WTC11 (cell line): ENCODE results near the gene RCAN1. TPM values are rescaled to one million over a fixed set of nuclear protein-coding genes. Genes with fewer than 3 reads are reported as not detected.
A peak's percentile ranks its signal among the peaks of the same experiment; 100 is the strongest.

Source experiments
- ATAC-seq: fragments of 200-7000 bp; cut with Tn5 transposase; 2 replicates; pipeline ENCODE4 v1.10.0; 2021; ENCODE audit warnings: mild to moderate bottlenecking, moderate library complexity
- CTCF ChIA-PET: fragments of 300-600 bp; sonication (Branson Sonifier 250); formaldehyde crosslinking; loops from one replicate; lab custom pipeline; 2021; ENCODE audit warnings: antibody characterized with exemption; lab: Charles Lee
- POLR2A ChIA-PET: fragments of 350-600 bp; sonication (Branson Sonifier 250); formaldehyde crosslinking; loops from one replicate; lab custom pipeline; 2021; ENCODE audit warnings: antibody characterized with exemption; lab: Charles Lee
- DNase-seq: peaks from one replicate; pipeline ENCODE4 v3.0.0; 2021; ENCODE audit warnings: low spot score
- H3K27ac Mint-ChIP-seq: 2 replicates; pipeline ENCODE4 v1.8.0; 2021; ENCODE audit warnings: mixed read lengths
- H3K27me3 Mint-ChIP-seq: 2 replicates; pipeline ENCODE4 v1.8.0; 2021; ENCODE audit warnings: low read depth, mild to moderate bottlenecking, moderate library complexity, mixed read lengths
- H3K36me3 Mint-ChIP-seq: 2 replicates; pipeline ENCODE4 v1.8.0; 2021; ENCODE audit warnings: mixed read lengths
- H3K4me1 Mint-ChIP-seq: 2 replicates; pipeline ENCODE4 v1.8.0; 2022; ENCODE audit warnings: mixed read lengths
- H3K4me3 Mint-ChIP-seq: 2 replicates; pipeline ENCODE4 v1.8.0; 2021; ENCODE audit warnings: mild to moderate bottlenecking, moderate library complexity, mixed read lengths
- H3K9me3 Mint-ChIP-seq: 2 replicates; pipeline ENCODE4 v1.8.0; 2021; ENCODE audit warnings: mixed read lengths
- ATF3 ChIP-seq: sonication (generic); formaldehyde crosslinking; conservative IDR thresholded peaks from 2 replicates; pipeline ENCODE4 v1.8.1; 2022; ENCODE audit warnings: mild to moderate bottlenecking, missing genetic modification reagents
- ERG ChIP-seq: fragments of 250-450 bp; sonication (Bioruptor Pico); IDR thresholded peaks from 2 replicates; pipeline ENCODE4 v1.8.0; 2021; ENCODE audit warnings: mild to moderate bottlenecking
- ESRRA ChIP-seq: sonication (generic); formaldehyde crosslinking; IDR thresholded peaks from 2 replicates; pipeline ENCODE4 v1.8.1; 2022; ENCODE audit warnings: mild to moderate bottlenecking, missing genetic modification reagents, borderline replicate concordance
- FOXK1 ChIP-seq: sonication (generic); formaldehyde crosslinking; IDR thresholded peaks from 2 replicates; pipeline ENCODE4 v1.8.0; 2022; ENCODE audit warnings: mild to moderate bottlenecking, moderate library complexity, missing genetic modification reagents
- FOXP1 ChIP-seq: sonication (generic); formaldehyde crosslinking; IDR thresholded peaks from 2 replicates; pipeline ENCODE4 v1.8.0; 2022; ENCODE audit warnings: missing genetic modification reagents, mild to moderate bottlenecking, moderate library complexity, borderline replicate concordance
- GTF2I ChIP-seq: fragments of 250-450 bp; sonication (Bioruptor Pico); conservative IDR thresholded peaks from 2 replicates; pipeline ENCODE4 v1.4.0; 2021; ENCODE audit warnings: mild to moderate bottlenecking
- HMGA2 ChIP-seq: fragments of 250-450 bp; sonication (Bioruptor Pico); IDR thresholded peaks from 2 replicates; pipeline ENCODE4 v1.4.0; 2021; ENCODE audit warnings: mild to moderate bottlenecking, moderate library complexity
- MXD4 ChIP-seq: fragments of 250-450 bp; sonication (Bioruptor Pico); IDR thresholded peaks from 2 replicates; pipeline ENCODE4 v1.8.0; 2021; ENCODE audit warnings: mild to moderate bottlenecking, moderate library complexity, borderline replicate concordance
- NFE2L1 ChIP-seq: sonication (generic); formaldehyde crosslinking; IDR thresholded peaks from 2 replicates; pipeline ENCODE4 v1.8.1; 2023; ENCODE audit warnings: missing genetic modification reagents
- NFYB ChIP-seq: sonication (generic); formaldehyde crosslinking; conservative IDR thresholded peaks from 2 replicates; pipeline ENCODE4 v1.8.0; 2022; ENCODE audit warnings: low read depth, missing genetic modification reagents
- PRDM15 ChIP-seq: sonication (generic); formaldehyde crosslinking; IDR thresholded peaks from 2 replicates; pipeline ENCODE4 v1.8.0; 2022; ENCODE audit warnings: missing genetic modification reagents
- PRRX2 ChIP-seq: fragments of 250-450 bp; sonication (Bioruptor Pico); IDR thresholded peaks from 2 replicates; pipeline ENCODE4 v1.8.0; 2021; ENCODE audit warnings: mild to moderate bottlenecking
- SMAD4 ChIP-seq: sonication (generic); formaldehyde crosslinking; IDR thresholded peaks from 2 replicates; pipeline ENCODE4 v1.8.0; 2022; ENCODE audit warnings: mild to moderate bottlenecking, missing genetic modification reagents
- TEAD1 ChIP-seq: sonication (generic); formaldehyde crosslinking; IDR thresholded peaks from 2 replicates; pipeline ENCODE4 v1.8.0; 2022; ENCODE audit warnings: mild to moderate bottlenecking, missing genetic modification reagents
- ZBTB43 ChIP-seq: sonication (generic); formaldehyde crosslinking; IDR thresholded peaks from 2 replicates; pipeline ENCODE4 v1.8.1; 2023; ENCODE audit warnings: mild to moderate bottlenecking, missing genetic modification reagents
- ZMAT4 ChIP-seq: fragments of 250-450 bp; sonication (Bioruptor Pico); IDR thresholded peaks from 2 replicates; pipeline ENCODE4 v1.9.0; 2021; ENCODE audit warnings: mild to moderate bottlenecking
- ZNF219 ChIP-seq: sonication (generic); formaldehyde crosslinking; IDR thresholded peaks from 2 replicates; pipeline ENCODE4 v1.8.0; 2023; ENCODE audit warnings: missing genetic modification reagents, mild to moderate bottlenecking, borderline replicate concordance
- ZNF317 ChIP-seq: sonication (generic); formaldehyde crosslinking; IDR thresholded peaks from 2 replicates; pipeline ENCODE4 v1.8.1; 2023; ENCODE audit warnings: low read depth, mild to moderate bottlenecking, moderate library complexity, missing genetic modification reagents, borderline replicate concordance
- ZNF416 ChIP-seq: fragments of 250-450 bp; sonication (Bioruptor Pico); IDR thresholded peaks from 2 replicates; pipeline ENCODE4 v1.9.0; 2021; ENCODE audit warnings: mild to moderate bottlenecking, inconsistent platforms
- total RNA-seq: library from RNA; stranded (reverse); gene quantifications from 3 replicates; pipeline ENCODE4 v1.2.3, GENCODE V29; 2021
- TF ChIP-seq, protein P1 (sequence below): fragments of 250-450 bp; sonication (Bioruptor Pico); IDR thresholded peaks from 2 replicates; pipeline ENCODE4 v2.1.2; 2022; ENCODE audit warnings: mild to moderate bottlenecking, moderate library complexity
- TF ChIP-seq, protein P2 (sequence below): sonication (generic); formaldehyde crosslinking; IDR thresholded peaks from 2 replicates; pipeline ENCODE4 v1.8.0; 2022; ENCODE audit warnings: mild to moderate bottlenecking, missing genetic modification reagents
- TF ChIP-seq, protein P3 (sequence below): sonication (generic); formaldehyde crosslinking; IDR thresholded peaks from 2 replicates; pipeline ENCODE4 v1.8.1; 2022; ENCODE audit warnings: low read depth, missing genetic modification reagents, borderline replicate concordance
- TF ChIP-seq, protein P4 (sequence below): sonication (generic); formaldehyde crosslinking; IDR thresholded peaks from 2 replicates; pipeline ENCODE4 v1.8.1; 2022; ENCODE audit warnings: mild to moderate bottlenecking, missing genetic modification reagents, moderate library complexity, borderline replicate concordance

RCAN1 gene
- total RNA-seq, 1 experiment from 2014 or later = 5.9 TPM

GRCh38 chr21:34537838-34538237, 77.1 kb downstream of the RCAN1 start (continued):
- TF ChIP-seq ZBTB43 (CRISPR knock-in tag) = no peak
- TF ChIP-seq ZNF416 (CRISPR knock-in tag) = no peak
- TF ChIP-seq TEAD1 (CRISPR knock-in tag) = no peak
- no peak for TF ChIP-seq GTF2I (CRISPR knock-in tag)
- TF ChIP-seq, protein P1, sequence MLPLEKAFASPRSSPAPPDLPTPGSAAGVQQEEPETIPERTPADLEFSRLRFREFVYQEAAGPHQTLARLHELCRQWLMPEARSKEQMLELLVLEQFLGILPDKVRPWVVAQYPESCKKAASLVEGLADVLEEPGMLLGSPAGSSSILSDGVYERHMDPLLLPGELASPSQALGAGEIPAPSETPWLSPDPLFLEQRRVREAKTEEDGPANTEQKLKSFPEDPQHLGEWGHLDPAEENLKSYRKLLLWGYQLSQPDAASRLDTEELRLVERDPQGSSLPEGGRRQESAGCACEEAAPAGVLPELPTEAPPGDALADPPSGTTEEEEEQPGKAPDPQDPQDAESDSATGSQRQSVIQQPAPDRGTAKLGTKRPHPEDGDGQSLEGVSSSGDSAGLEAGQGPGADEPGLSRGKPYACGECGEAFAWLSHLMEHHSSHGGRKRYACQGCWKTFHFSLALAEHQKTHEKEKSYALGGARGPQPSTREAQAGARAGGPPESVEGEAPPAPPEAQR (CRISPR knock-in tag) = no peak
- TF ChIP-seq, protein P2, sequence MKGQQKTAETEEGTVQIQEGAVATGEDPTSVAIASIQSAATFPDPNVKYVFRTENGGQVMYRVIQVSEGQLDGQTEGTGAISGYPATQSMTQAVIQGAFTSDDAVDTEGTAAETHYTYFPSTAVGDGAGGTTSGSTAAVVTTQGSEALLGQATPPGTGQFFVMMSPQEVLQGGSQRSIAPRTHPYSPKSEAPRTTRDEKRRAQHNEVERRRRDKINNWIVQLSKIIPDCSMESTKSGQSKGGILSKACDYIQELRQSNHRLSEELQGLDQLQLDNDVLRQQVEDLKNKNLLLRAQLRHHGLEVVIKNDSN = no peak
- no peak for TF ChIP-seq PRRX2
- TF ChIP-seq, protein P3, sequence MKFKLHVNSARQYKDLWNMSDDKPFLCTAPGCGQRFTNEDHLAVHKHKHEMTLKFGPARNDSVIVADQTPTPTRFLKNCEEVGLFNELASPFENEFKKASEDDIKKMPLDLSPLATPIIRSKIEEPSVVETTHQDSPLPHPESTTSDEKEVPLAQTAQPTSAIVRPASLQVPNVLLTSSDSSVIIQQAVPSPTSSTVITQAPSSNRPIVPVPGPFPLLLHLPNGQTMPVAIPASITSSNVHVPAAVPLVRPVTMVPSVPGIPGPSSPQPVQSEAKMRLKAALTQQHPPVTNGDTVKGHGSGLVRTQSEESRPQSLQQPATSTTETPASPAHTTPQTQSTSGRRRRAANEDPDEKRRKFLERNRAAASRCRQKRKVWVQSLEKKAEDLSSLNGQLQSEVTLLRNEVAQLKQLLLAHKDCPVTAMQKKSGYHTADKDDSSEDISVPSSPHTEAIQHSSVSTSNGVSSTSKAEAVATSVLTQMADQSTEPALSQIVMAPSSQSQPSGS (CRISPR knock-in tag) = no peak
- no peak for TF ChIP-seq ZNF317 (CRISPR knock-in tag)
- TF ChIP-seq FOXK1 (CRISPR knock-in tag) = no peak
- no peak for TF ChIP-seq FOXP1
- no peak for TF ChIP-seq MXD4 (CRISPR knock-in tag)
- TF ChIP-seq ZMAT4 (CRISPR knock-in tag) = no peak

DNA sequence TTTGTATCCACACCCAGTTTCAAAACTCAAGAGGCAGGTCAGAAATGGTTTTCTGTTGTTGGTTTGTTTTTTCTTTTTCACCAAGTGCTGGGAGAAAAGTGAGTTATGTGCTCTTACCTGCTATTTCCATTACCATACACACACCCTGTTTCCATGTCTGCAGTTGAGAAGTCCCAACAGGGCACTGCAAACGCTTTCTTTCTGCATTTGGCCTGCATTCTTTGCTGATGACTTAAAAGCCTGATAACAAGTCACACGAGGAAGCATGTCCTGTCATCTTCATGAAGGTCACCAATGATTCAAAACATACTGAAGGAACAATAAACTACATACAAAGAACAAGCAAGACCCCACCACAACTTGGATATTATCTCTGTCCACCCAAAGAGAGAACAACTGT, 78.1 kb downstream of the RCAN1 start:
- CTCF ChIA-PET = no interaction called here
- no peak overlapping the region for H3K4me3 Mint-ChIP-seq
- DNase-seq = no peak
- no peaks in the 10 kb centered on the region for H3K27me3 Mint-ChIP-seq
- H3K27ac Mint-ChIP-seq = 0 out of 2 replicates have a peak overlapping the region, but pooled peaks have one; percentile 49
- TF ChIP-seq ZNF317 (CRISPR knock-in tag) (no peak), FOXP1 (no peak), SMAD4 (CRISPR knock-in tag) (no peak), NFE2L1 (CRISPR knock-in tag) (no peak), ZNF416 (CRISPR knock-in tag) (no peak), NFYB (CRISPR knock-in tag) (no peak), ATF3 (no peak), ESRRA (CRISPR knock-in tag) (no peak), ZNF219 (no peak), HMGA2 (CRISPR knock-in tag) (no peak), ERG (CRISPR knock-in tag) (no peak), MXD4 (CRISPR knock-in tag) (no peak), PRDM15 (no peak)
- TF ChIP-seq, protein P4, sequence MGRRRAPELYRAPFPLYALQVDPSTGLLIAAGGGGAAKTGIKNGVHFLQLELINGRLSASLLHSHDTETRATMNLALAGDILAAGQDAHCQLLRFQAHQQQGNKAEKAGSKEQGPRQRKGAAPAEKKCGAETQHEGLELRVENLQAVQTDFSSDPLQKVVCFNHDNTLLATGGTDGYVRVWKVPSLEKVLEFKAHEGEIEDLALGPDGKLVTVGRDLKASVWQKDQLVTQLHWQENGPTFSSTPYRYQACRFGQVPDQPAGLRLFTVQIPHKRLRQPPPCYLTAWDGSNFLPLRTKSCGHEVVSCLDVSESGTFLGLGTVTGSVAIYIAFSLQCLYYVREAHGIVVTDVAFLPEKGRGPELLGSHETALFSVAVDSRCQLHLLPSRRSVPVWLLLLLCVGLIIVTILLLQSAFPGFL = no peak
- TF ChIP-seq, protein P3 (CRISPR knock-in tag) = no peak
- TF ChIP-seq, all 79 proteins: peak for 0
- POLR2A ChIA-PET = no interaction called here
- no peaks in the 10 kb centered on the region for H3K36me3 Mint-ChIP-seq
- no peak for ATAC-seq
- H3K4me1 Mint-ChIP-seq = peaks cover 4% of the 10 kb centered on the region
- peaks cover 9% of the 10 kb centered on the region for H3K9me3 Mint-ChIP-seq
